HepG2 (cell line): ENCODE measurements around the gene ADGRB3. TPM values are rescaled to one million over a fixed set of nuclear protein-coding genes. Genes with fewer than 3 reads are reported as not detected.

ENCODE experiments used
- ARID4A ChIP-seq: sonication (generic); formaldehyde crosslinking; IDR thresholded peaks from 2 replicates; pipeline ENCODE4 v1.5.0; 2020; ENCODE audit warnings: mild to moderate bottlenecking, missing genetic modification reagents, borderline replicate concordance
- BCLAF1 ChIP-seq: fragments of 450-650 bp; IDR thresholded peaks from 2 replicates; pipeline ENCODE4 v1.6.1; 2017; ENCODE audit warnings: mild to moderate bottlenecking
- BRF2 ChIP-seq: sonication (generic); formaldehyde crosslinking; IDR thresholded peaks from 2 replicates; pipeline ENCODE4 v1.8.1; 2022; ENCODE audit warnings: mild to moderate bottlenecking, missing genetic modification reagents
- CENPBD1 ChIP-seq: sonication (generic); formaldehyde crosslinking; IDR thresholded peaks from 2 replicates; pipeline ENCODE4 v1.8.0; 2022; ENCODE audit warnings: missing genetic modification reagents, low read depth, mild to moderate bottlenecking, borderline replicate concordance
- TAF1 ChIP-seq: sonication (generic); formaldehyde crosslinking; IDR thresholded peaks from 2 replicates; pipeline ENCODE4 v1.4.0; 2020; ENCODE audit warnings: missing genetic modification reagents
- THAP7 ChIP-seq: sonication (generic); formaldehyde crosslinking; IDR thresholded peaks from 2 replicates; pipeline ENCODE4 v1.8.1; 2023; ENCODE audit warnings: mild to moderate bottlenecking, missing genetic modification reagents
- ZBTB20 ChIP-seq: sonication (generic); formaldehyde crosslinking; IDR thresholded peaks from 2 replicates; pipeline ENCODE4 v1.8.1; 2023; ENCODE audit warnings: missing genetic modification reagents, low read depth, mild to moderate bottlenecking, borderline replicate concordance
- ZNF329 ChIP-seq: sonication (generic); formaldehyde crosslinking; IDR thresholded peaks from 2 replicates; pipeline ENCODE4 v1.9.0; 2021; ENCODE audit warnings: low read depth, mild to moderate bottlenecking, missing genetic modification reagents
- ZNF451 ChIP-seq: sonication (generic); formaldehyde crosslinking; IDR thresholded peaks from 2 replicates; pipeline ENCODE4 v1.5.0; 2020; ENCODE audit warnings: mild to moderate bottlenecking, missing genetic modification reagents
- ZNF629 ChIP-seq: sonication (generic); formaldehyde crosslinking; conservative IDR thresholded peaks from 2 replicates; pipeline ENCODE4 v1.5.0; 2020; ENCODE audit warnings: missing genetic modification reagents
- ZNF646 ChIP-seq: sonication (generic); formaldehyde crosslinking; IDR thresholded peaks from 2 replicates; pipeline ENCODE4 v1.9.0; 2021; ENCODE audit warnings: mild to moderate bottlenecking, missing genetic modification reagents
- polyA plus RNA-seq, 8 experiments: library from polyadenylated mRNA; depleted of rRNA in 3 of 8; stranded (reverse) in 7 of 8; unstranded in 1 of 8; fragments of >200 nt; fragmentation: Illumina TruSeq in 4 of 8; extraction: Trizol in 4 of 8; gene quantifications; 2 replicates each; pipeline versions ENCODE4 v1.2.1 to v1.2.3, GENCODE V29; 2011 to 2016; ENCODE audit warnings: low read depth in 4 of 8, missing spikeins in 1 of 8, mixed read lengths in 1 of 8; ENCODE audit not compliant: insufficient read depth in 1 of 8
- total RNA-seq, 5 experiments: library from RNA; depleted of rRNA; stranded (reverse); fragments of >200 nt; fragmentation: Illumina TruSeq; extraction: Trizol; gene quantifications; 2 replicates each; pipeline ENCODE4 v1.2.3, GENCODE V29; 2016; ENCODE audit warnings: low read depth in 1 of 5

Gene ADGRB3
- total and polyA plus RNA-seq, 2 of the 13 experiments (the other 11 are each of a cell fraction or from before 2014, with no cell fraction given), result not detected

- TF ChIP-seq BRF2 (CRISPR knock-in tag) (0 out of 2 replicates have a peak, but pooled peaks have one; percentile 48), BCLAF1 (no peak), ZBTB20 (peak; percentile 95), ZNF629 (CRISPR knock-in tag) (peak; percentile 48), THAP7 (CRISPR knock-in tag) (peak; percentile 63; the same call in 1 of the 2 replicates), ZNF451 (CRISPR knock-in tag) (peak; percentile 94), ZNF329 (peak; percentile 92; the same call in 1 of the 2 replicates), ARID4A (peak; percentile 74; the same call in 1 of the 2 replicates), CENPBD1 (CRISPR knock-in tag) (0 out of 2 replicates have a peak, but pooled peaks have one; percentile 82), TAF1 (CRISPR knock-in tag) (peak; percentile 68), ZNF646 (CRISPR knock-in tag) (0 out of 2 replicates have a peak, but pooled peaks have one; percentile 20)
Observed at GRCh38 chr6:69232911-69233448, 597.9 kb downstream of the ADGRB3 start (continued).
